ENCODE data around the gene CDC42BPG.
A peak's percentile ranks its signal among the peaks of the same experiment; 100 is the strongest.

CDC42BPG gene

GRCh38 chr11:64879244-64879900, 34.9 kb upstream of the CDC42BPG start:
- DNase-seq = no peak

- peak; percentile 97 for DNase-seq
These were observed 34.2 kb upstream of the CDC42BPG start, which contains the start of gene EHD1 for GRCh38 chr11:64878494-64879243. Gene EHD1, minus strand, starts transcription at chr11:64878621. Its CDS starts 157 bp downstream, at chr11:64878464.

GRCh38 chr11:64878223-64878493, 33.7 kb upstream of the CDC42BPG start:
- no peak for DNase-seq

GRCh38 chr11:64877390-64878222, 33.2 kb upstream of the CDC42BPG start:
- no peak for DNase-seq

- DNase-seq = peak; percentile 67
These were observed 32.4 kb upstream of the CDC42BPG start for GRCh38 chr11:64876835-64877341.

GRCh38 chr11:64876229-64876750, 31.8 kb upstream of the CDC42BPG start:
- no peak for DNase-seq

GRCh38 chr11:64875369-64876228, 31.1 kb upstream of the CDC42BPG start:
- DNase-seq = no peak

GRCh38 chr11:64874308-64875240, 30.1 kb upstream of the CDC42BPG start:
- no peak for DNase-seq

- no peak for DNase-seq
These were observed 28.5 kb upstream of the CDC42BPG start for GRCh38 chr11:64872790-64873488.

GRCh38 chr11:64871492-64871891, 27.0 kb upstream of the CDC42BPG start:
- no peak for DNase-seq

- DNase-seq = no peak
These were observed 26.5 kb upstream of the CDC42BPG start for GRCh38 chr11:64870893-64871466.

GRCh38 chr11:64870176-64870892, 25.9 kb upstream of the CDC42BPG start:
- peak; percentile 33 for DNase-seq

- DNase-seq = no peak
These were observed 25.2 kb upstream of the CDC42BPG start for GRCh38 chr11:64869571-64870175.

GRCh38 chr11:64868904-64869570, 24.6 kb upstream of the CDC42BPG start:
- DNase-seq = peak; percentile 83

- DNase-seq = no peak
These were observed 23.5 kb upstream of the CDC42BPG start for GRCh38 chr11:64867748-64868462.

- no peak for DNase-seq
These were observed 21.7 kb upstream of the CDC42BPG start for GRCh38 chr11:64866173-64866491.

GRCh38 chr11:64865286-64866172, 21.1 kb upstream of the CDC42BPG start:
- DNase-seq = peak; percentile 90

All from fibroblast of skin of right biceps (primary cell).